Measurements from ENCODE around the gene CYLC1.

Gene CYLC1, protein sequence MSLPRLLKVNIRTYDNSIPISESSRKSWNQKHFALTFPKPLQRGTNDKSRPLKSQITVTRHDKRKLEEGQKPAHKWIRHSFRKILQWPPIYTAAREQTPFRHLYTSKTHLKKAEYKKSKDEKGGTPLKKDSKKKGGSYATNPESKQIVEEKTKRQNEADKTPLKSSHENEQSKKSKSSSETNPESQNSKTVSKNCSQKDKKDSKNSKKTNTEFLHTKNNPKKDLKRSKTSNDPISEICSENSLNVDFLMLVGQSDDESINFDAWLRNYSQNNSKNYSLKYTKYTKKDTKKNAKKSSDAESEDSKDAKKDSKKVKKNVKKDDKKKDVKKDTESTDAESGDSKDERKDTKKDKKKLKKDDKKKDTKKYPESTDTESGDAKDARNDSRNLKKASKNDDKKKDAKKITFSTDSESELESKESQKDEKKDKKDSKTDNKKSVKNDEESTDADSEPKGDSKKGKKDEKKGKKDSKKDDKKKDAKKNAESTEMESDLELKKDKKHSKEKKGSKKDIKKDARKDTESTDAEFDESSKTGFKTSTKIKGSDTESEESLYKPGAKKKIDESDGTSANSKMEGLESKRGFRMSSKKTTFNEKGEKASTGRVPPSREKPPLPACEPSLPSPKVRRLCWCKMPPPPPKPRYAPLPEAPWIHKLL

GRCh38 chrX:83860846-83861245 is at the start of gene CYLC1:
Gene CYLC1 (plus strand): TSS chrX:83861146. CDS start chrX:83861183, 37 bp downstream.
- H3K9ac ChIP-seq (ENCODE audit: low read length in 5 of 5), result no peak within 1 kb of the TSS
- no peaks in the 10 kb centered on the region for H3K4me1 ChIP-seq (ENCODE audit: control insufficient read depth in 5 of 5, insufficient read depth in 5 of 5, low read length in 5 of 5)
- H3K9me3 ChIP-seq (ENCODE audit: control insufficient read depth in 5 of 5, low read length in 5 of 5), result peaks cover 0 to 3% (median 0%) of the 10 kb centered on the region in 5 donors
- H3K4me3 ChIP-seq (ENCODE audit: low read depth in 1 of 5, low read length in 5 of 5), result no peak within 1 kb of the TSS
- H3K36me3 ChIP-seq (ENCODE audit: control insufficient read depth in 5 of 5, insufficient read depth in 5 of 5, low read length in 5 of 5), result no peaks in the 10 kb centered on the region
- peaks cover 0 to 6% (median 0%) of the 10 kb centered on the region in 5 donors for H3K27me3 ChIP-seq (ENCODE audit: control insufficient read depth in 5 of 5, insufficient read depth in 4 of 5, low read length in 5 of 5)
- H3K27ac ChIP-seq (ENCODE audit: low read depth, low read length), result no peak within 1 kb of the TSS

GRCh38 chrX:83819304-83819703 is 41.6 kb upstream of the CYLC1 start:
- H3K36me3 ChIP-seq (ENCODE audit: control insufficient read depth in 5 of 5, insufficient read depth in 5 of 5, low read length in 5 of 5), result no peaks in the 10 kb centered on the region
- H3K9me3 ChIP-seq (ENCODE audit: control insufficient read depth in 5 of 5, low read length in 5 of 5), result peaks cover 0 to 8% (median 0%) of the 10 kb centered on the region in 5 donors
- H3K27ac ChIP-seq (ENCODE audit: low read depth, low read length), result no peak overlapping the region

DNA sequence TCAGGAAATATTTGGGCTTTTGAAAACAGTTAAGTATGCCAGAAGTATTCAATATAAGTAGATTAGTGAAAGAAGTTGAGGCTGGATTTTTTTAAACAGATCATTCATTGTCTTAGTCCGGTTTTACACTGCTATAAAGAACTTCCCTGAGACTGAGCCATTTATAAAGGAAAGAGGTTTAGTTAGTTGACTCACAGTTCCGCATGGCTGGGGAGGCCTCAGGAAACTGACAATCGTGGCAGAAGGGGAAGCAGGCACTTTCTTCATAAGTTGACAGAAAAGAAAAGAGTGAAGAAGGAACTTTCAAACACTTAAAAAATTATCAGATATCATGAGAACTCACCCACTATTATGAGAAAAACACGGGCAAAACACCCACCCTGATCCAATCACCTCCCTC is 31.1 kb upstream of the CYLC1 start:
- Histone ChIP-seq H3K27ac (ENCODE audit: low read depth, low read length) (no peak overlapping the region), H3K9me3 (ENCODE audit: control insufficient read depth in 5 of 5, low read length in 5 of 5) (peaks cover 0 to 2% (median 0%) of the 10 kb centered on the region in 5 donors), H3K27me3 (ENCODE audit: control insufficient read depth in 5 of 5, insufficient read depth in 4 of 5, low read length in 5 of 5) (peaks cover 0 to 5% (median 0%) of the 10 kb centered on the region in 5 donors), H3K4me1 (ENCODE audit: control insufficient read depth in 5 of 5, insufficient read depth in 5 of 5, low read length in 5 of 5) (no peaks in the 10 kb centered on the region), H3K4me3 (ENCODE audit: low read depth in 1 of 5, low read length in 5 of 5) (no peak overlapping the region), H3K36me3 (ENCODE audit: control insufficient read depth in 5 of 5, insufficient read depth in 5 of 5, low read length in 5 of 5) (no peaks in the 10 kb centered on the region), H3K9ac (ENCODE audit: low read length in 5 of 5) (no peak overlapping the region)

More at GRCh38 chrX:83819304-83819703, 41.6 kb upstream of the CYLC1 start:
- Histone ChIP-seq H3K4me1 (ENCODE audit: control insufficient read depth in 5 of 5, insufficient read depth in 5 of 5, low read length in 5 of 5) (no peaks in the 10 kb centered on the region), H3K27me3 (ENCODE audit: control insufficient read depth in 5 of 5, insufficient read depth in 4 of 5, low read length in 5 of 5) (peaks cover 3 to 8% (median 4%) of the 10 kb centered on the region in 5 donors), H3K4me3 (ENCODE audit: low read depth in 1 of 5, low read length in 5 of 5) (no peak overlapping the region), H3K9ac (ENCODE audit: low read length in 5 of 5) (no peak overlapping the region)

- Histone ChIP-seq H3K9ac (ENCODE audit: low read length in 5 of 5) (no peak overlapping the region), H3K4me1 (ENCODE audit: control insufficient read depth in 5 of 5, insufficient read depth in 5 of 5, low read length in 5 of 5) (no peaks in the 10 kb centered on the region), H3K4me3 (ENCODE audit: low read depth in 1 of 5, low read length in 5 of 5) (no peak overlapping the region)
Measured at GRCh38 chrX:83845397-83845796, 15.5 kb upstream of the CYLC1 start.

GRCh38 chrX:83847339-83847738 is 13.6 kb upstream of the CYLC1 start:
- Histone ChIP-seq H3K9me3 (ENCODE audit: control insufficient read depth in 5 of 5, low read length in 5 of 5) (peaks cover 0 to 3% (median 0%) of the 10 kb centered on the region in 5 donors), H3K27ac (ENCODE audit: low read depth, low read length) (no peak overlapping the region), H3K9ac (ENCODE audit: low read length in 5 of 5) (no peak overlapping the region), H3K4me1 (ENCODE audit: control insufficient read depth in 5 of 5, insufficient read depth in 5 of 5, low read length in 5 of 5) (no peaks in the 10 kb centered on the region), H3K36me3 (ENCODE audit: control insufficient read depth in 5 of 5, insufficient read depth in 5 of 5, low read length in 5 of 5) (no peaks in the 10 kb centered on the region), H3K4me3 (ENCODE audit: low read depth in 1 of 5, low read length in 5 of 5) (no peak overlapping the region), H3K27me3 (ENCODE audit: control insufficient read depth in 5 of 5, insufficient read depth in 4 of 5, low read length in 5 of 5) (no peaks in the 10 kb centered on the region)

More at GRCh38 chrX:83845397-83845796, 15.5 kb upstream of the CYLC1 start:
- Histone ChIP-seq H3K36me3 (ENCODE audit: control insufficient read depth in 5 of 5, insufficient read depth in 5 of 5, low read length in 5 of 5) (no peaks in the 10 kb centered on the region), H3K9me3 (ENCODE audit: control insufficient read depth in 5 of 5, low read length in 5 of 5) (peaks cover 0 to 3% (median 0%) of the 10 kb centered on the region in 5 donors), H3K27me3 (ENCODE audit: control insufficient read depth in 5 of 5, insufficient read depth in 4 of 5, low read length in 5 of 5) (no peaks in the 10 kb centered on the region), H3K27ac (ENCODE audit: low read depth, low read length) (no peak overlapping the region)

- no peaks in the 10 kb centered on the region for H3K4me1 ChIP-seq (ENCODE audit: control insufficient read depth in 5 of 5, insufficient read depth in 5 of 5, low read length in 5 of 5)
- no peaks in the 10 kb centered on the region for H3K36me3 ChIP-seq (ENCODE audit: control insufficient read depth in 5 of 5, insufficient read depth in 5 of 5, low read length in 5 of 5)
- H3K9me3 ChIP-seq (ENCODE audit: control insufficient read depth in 5 of 5, low read length in 5 of 5), result no peaks in the 10 kb centered on the region
- no peak overlapping the region for H3K27ac ChIP-seq (ENCODE audit: low read depth, low read length)
- peaks cover 0 to 4% (median 0%) of the 10 kb centered on the region in 5 donors for H3K27me3 ChIP-seq (ENCODE audit: control insufficient read depth in 5 of 5, insufficient read depth in 4 of 5, low read length in 5 of 5)
- no peak overlapping the region for H3K4me3 ChIP-seq (ENCODE audit: low read depth in 1 of 5, low read length in 5 of 5)
- no peak overlapping the region for H3K9ac ChIP-seq (ENCODE audit: low read length in 5 of 5)
Measured at GRCh38 chrX:83888585-83888984, 27.6 kb downstream of the CYLC1 start.

- no peak overlapping the region for H3K27ac ChIP-seq (ENCODE audit: low read depth, low read length)
- H3K9ac ChIP-seq (ENCODE audit: low read length in 5 of 5), result no peak overlapping the region
- H3K36me3 ChIP-seq (ENCODE audit: control insufficient read depth in 5 of 5, insufficient read depth in 5 of 5, low read length in 5 of 5), result no peaks in the 10 kb centered on the region
- no peak overlapping the region for H3K4me3 ChIP-seq (ENCODE audit: low read depth in 1 of 5, low read length in 5 of 5)
- peaks cover 0 to 4% (median 0%) of the 10 kb centered on the region in 5 donors for H3K27me3 ChIP-seq (ENCODE audit: control insufficient read depth in 5 of 5, insufficient read depth in 4 of 5, low read length in 5 of 5)
- H3K4me1 ChIP-seq (ENCODE audit: control insufficient read depth in 5 of 5, insufficient read depth in 5 of 5, low read length in 5 of 5), result no peaks in the 10 kb centered on the region
- H3K9me3 ChIP-seq (ENCODE audit: control insufficient read depth in 5 of 5, low read length in 5 of 5), result no peaks in the 10 kb centered on the region
Measured at GRCh38 chrX:83892433-83892832, 31.5 kb downstream of the CYLC1 start.

DNA sequence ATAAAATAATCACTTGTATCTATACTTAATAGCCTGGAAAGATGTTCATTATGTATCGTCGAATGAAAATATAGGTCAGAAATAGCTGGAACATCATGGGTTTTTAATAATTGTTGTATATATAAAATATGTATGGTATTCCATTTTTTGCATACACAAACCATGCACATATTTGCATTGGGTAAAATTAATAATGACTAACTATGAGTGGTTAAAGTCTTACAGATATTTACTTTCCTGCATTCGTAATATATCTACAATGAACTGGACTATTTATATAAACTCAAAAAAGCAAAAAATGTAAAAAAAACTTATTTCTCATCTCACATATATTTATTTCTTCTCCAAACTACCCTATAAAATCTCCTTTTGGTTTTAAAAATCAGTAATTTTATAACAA is 46.0 kb downstream of the CYLC1 start:
- Histone ChIP-seq H3K9me3 (ENCODE audit: control insufficient read depth in 5 of 5, low read length in 5 of 5) (no peaks in the 10 kb centered on the region), H3K4me1 (ENCODE audit: control insufficient read depth in 5 of 5, insufficient read depth in 5 of 5, low read length in 5 of 5) (no peaks in the 10 kb centered on the region), H3K27me3 (ENCODE audit: control insufficient read depth in 5 of 5, insufficient read depth in 4 of 5, low read length in 5 of 5) (peaks cover 0 to 4% (median 0%) of the 10 kb centered on the region in 5 donors), H3K27ac (ENCODE audit: low read depth, low read length) (no peak overlapping the region), H3K4me3 (ENCODE audit: low read depth in 1 of 5, low read length in 5 of 5) (no peak overlapping the region), H3K9ac (ENCODE audit: low read length in 5 of 5) (no peak overlapping the region), H3K36me3 (ENCODE audit: control insufficient read depth in 5 of 5, insufficient read depth in 5 of 5, low read length in 5 of 5) (no peaks in the 10 kb centered on the region)

- Histone ChIP-seq H3K27ac (ENCODE audit: low read depth, low read length) (no peak overlapping the region), H3K36me3 (ENCODE audit: control insufficient read depth in 5 of 5, insufficient read depth in 5 of 5, low read length in 5 of 5) (no peaks in the 10 kb centered on the region), H3K27me3 (ENCODE audit: control insufficient read depth in 5 of 5, insufficient read depth in 4 of 5, low read length in 5 of 5) (peaks cover 0 to 4% (median 0%) of the 10 kb centered on the region in 5 donors), H3K9ac (ENCODE audit: low read length in 5 of 5) (no peak overlapping the region), H3K9me3 (ENCODE audit: control insufficient read depth in 5 of 5, low read length in 5 of 5) (peaks cover 0 to 2% (median 0%) of the 10 kb centered on the region in 5 donors), H3K4me3 (ENCODE audit: low read depth in 1 of 5, low read length in 5 of 5) (no peak overlapping the region), H3K4me1 (ENCODE audit: control insufficient read depth in 5 of 5, insufficient read depth in 5 of 5, low read length in 5 of 5) (no peaks in the 10 kb centered on the region)
Measured at GRCh38 chrX:83916525-83916924, 55.6 kb downstream of the CYLC1 start.

DNA sequence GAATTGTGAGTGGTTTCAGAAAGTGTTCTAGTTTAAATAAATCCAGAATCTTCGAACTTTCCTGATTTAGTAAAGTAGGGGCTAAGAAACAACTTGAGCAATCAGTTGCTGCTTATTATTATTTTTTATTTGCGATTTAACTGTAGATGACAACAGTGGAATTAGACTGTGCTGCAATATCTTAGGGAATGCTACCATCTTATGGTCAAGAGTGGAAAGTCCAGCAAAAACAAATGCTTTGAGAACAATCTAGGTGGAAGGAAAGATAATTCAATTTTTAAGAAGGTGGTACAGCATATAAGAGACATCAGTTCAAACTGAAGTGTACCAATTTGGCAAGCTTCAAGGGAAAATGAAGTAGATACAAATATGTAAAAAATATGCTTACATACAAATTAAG is 73.3 kb downstream of the CYLC1 start:
- H3K9me3 ChIP-seq (ENCODE audit: control insufficient read depth in 5 of 5, low read length in 5 of 5), result no peaks in the 10 kb centered on the region
- no peaks in the 10 kb centered on the region for H3K4me1 ChIP-seq (ENCODE audit: control insufficient read depth in 5 of 5, insufficient read depth in 5 of 5, low read length in 5 of 5)
- no peak overlapping the region for H3K27ac ChIP-seq (ENCODE audit: low read depth, low read length)
- no peaks in the 10 kb centered on the region for H3K27me3 ChIP-seq (ENCODE audit: control insufficient read depth in 5 of 5, insufficient read depth in 4 of 5, low read length in 5 of 5)
- H3K4me3 ChIP-seq (ENCODE audit: low read depth in 1 of 5, low read length in 5 of 5), result no peak overlapping the region
- H3K36me3 ChIP-seq (ENCODE audit: control insufficient read depth in 5 of 5, insufficient read depth in 5 of 5, low read length in 5 of 5), result no peaks in the 10 kb centered on the region
- H3K9ac ChIP-seq (ENCODE audit: low read length in 5 of 5), result no peak overlapping the region
